Renal cortical epithelial cell (primary cell): ENCODE data around the gene ACD. TPM values are rescaled to one million over a fixed set of nuclear protein-coding genes. Genes with fewer than 3 reads are reported as not detected.

Source experiments
- DNase-seq: peaks from one replicate; pipeline ENCODE4 v3.0.0-alpha.2; 2011; ENCODE audit warnings: low read depth
- total RNA-seq: library from RNA; depleted of rRNA; stranded (reverse); fragments of >200 nt; gene quantifications from 2 replicates; pipeline ENCODE4 v1.2.3, GENCODE V29; 2014

The ACD gene
- total RNA-seq, 1 donor from 2014 or later: 10.0 TPM

DNA sequence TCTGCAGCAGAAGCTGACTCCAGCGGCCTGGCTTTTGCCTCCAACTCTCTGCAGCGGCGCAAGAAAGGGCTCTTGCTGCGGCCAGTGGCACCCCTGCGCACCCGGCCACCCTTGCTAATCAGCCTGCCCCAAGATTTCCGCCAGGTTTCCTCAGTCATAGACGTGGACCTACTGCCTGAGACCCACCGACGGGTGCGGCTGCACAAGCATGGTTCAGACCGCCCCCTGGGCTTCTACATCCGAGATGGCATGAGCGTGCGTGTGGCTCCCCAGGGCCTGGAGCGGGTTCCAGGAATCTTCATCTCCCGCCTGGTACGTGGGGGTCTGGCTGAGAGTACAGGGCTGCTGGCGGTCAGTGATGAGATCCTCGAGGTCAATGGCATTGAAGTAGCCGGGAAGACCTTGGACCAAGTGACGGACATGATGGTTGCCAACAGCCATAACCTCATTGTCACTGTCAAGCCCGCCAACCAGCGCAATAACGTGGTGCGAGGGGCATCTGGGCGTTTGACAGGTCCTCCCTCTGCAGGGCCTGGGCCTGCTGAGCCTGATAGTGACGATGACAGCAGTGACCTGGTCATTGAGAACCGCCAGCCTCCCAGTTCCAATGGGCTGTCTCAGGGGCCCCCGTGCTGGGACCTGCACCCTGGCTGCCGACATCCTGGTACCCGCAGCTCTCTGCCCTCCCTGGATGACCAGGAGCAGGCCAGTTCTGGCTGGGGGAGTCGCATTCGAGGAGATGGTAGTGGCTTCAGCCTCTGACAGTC, 2.0 kb upstream of the ACD start:
- DNase-seq: no peak

DNA sequence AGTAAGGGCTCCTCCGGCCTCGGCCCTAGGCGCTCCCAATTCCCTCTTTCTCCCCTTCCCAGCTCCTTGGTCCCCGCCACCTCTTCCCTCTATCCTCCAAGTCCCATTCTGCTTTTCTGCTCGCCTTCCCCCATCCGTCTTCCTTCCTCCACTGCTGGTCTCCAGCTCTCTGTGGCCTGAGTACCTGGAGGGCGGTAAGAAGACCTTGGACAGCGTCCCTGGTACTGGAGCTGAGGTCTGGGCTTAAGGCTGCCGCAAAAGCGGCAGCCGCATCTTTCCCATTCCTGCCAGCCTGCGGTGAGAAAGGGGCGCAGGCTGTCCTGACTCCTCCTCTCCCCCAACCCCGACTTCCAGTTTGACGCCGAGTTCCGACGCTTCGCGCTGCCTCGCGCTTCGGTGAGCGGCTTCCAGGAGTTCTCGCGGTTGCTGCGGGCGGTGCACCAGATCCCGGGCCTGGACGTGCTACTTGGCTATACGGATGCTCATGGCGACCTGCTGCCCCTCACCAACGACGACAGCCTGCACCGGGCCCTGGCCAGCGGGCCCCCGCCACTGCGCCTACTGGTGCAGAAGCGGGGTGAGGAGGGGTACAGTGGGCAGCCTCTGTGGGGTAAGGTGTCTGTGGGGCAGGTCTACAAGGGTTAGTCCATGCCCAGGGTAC, 1.2 kb upstream of the ACD start:
- DNase-seq: peak; percentile 72

DNA sequence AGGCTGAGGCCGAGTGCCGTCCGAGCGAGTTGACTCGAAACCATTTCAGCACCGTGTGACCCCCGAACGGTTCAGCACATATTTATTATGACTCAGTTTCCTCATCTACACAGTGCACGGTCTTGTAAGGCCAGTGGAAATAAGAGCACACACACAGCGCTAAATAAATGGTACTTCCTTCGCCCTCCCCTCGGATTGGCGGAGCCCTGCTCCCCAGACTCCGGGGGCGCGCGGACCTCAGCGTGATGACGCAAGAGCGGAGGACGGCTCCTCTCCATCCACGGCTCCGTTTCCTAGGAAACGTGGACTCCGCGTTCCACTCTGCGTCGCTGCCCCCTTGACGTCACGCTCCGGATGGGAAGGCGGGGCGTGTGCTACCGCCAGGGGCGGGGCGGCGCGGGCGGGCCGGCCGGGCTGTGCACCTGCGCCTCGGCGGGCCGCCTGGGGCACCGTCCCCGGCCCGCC, 536 bp upstream of the ACD start, which contains the start of gene PARD6A:
Gene PARD6A, plus strand, starts transcription at position 397 of the 465 bp plus-strand sequence. CDS start 79 bp downstream, outside the sequence.
- peak; percentile 87 for DNase-seq

DNA sequence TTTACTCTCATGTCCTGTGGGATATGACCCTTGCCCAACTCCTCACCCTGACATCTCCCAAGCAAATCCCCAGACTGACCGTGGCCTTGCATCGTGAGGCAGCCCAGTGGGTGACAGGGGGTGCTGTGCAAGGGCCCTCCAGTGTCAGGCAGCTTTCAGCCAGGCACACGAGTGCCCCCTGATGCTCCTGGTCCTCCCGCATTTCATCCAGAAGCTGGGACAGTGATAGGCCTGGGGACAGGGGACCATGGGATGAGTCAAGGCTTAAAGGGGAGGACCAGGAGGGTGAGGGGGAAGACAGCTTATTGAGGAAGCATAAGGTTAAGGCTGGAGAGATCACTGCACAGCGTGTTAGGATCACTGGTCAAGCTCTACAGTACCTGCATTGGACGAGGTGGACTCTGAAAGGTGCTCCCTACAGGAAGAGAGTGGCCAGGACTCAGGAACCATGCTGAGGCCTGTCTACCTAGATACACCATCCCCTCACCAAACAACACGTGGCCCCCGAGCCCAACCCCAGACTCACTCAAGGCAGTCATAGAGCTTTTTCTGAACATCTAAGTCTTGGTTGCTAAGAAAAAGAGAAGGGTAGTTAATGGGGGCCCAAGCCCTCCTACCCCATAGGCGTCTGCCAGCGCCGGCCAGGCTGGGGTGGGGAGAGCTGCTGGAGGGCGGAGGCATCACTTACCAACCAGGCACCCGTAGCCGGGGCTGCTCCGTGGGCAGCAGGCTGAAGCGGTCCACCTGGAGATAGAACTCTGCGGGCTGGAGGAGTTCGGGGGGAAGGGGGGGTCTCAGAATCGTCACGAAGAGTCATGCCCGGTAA, 998 bp downstream of the ACD start:
- DNase-seq: no peak

DNA sequence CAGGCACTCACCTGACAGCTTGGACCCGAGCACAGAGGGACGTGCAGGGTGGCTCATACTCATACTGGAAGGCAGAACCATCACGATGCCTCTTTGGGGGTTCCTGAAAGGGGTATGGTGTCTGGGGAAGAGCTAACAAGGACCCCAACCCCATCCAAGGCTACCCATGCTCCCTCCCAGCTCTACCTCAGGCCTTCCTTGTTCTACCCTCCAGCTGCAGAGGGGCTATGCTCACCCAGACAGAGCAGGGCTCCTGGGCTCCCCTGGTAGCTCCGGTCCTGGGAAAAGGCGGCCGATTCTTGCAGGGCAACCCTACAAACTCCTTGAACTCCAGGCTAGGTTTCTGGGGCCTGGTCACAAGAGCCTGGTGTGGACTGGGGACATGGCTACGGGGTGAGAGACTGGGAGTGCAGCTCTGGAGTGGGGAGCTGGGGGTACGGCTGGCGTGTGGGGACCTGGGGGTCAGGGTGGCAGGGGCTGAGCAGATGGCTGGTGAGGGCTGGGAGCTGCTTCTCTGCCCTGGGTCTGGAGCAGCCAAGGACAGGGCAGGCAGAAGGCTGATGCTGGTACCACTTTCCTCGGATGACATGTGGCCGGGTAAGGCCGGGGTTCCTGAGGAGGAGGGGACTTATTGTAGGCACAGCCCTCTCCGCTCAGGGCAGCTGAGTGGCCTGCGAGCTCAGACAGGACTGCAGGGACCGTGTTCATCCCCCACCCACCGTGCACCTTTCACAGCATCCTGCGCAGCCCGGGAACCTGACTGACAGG, 2.1 kb downstream of the ACD start:
- no peak for DNase-seq

DNA sequence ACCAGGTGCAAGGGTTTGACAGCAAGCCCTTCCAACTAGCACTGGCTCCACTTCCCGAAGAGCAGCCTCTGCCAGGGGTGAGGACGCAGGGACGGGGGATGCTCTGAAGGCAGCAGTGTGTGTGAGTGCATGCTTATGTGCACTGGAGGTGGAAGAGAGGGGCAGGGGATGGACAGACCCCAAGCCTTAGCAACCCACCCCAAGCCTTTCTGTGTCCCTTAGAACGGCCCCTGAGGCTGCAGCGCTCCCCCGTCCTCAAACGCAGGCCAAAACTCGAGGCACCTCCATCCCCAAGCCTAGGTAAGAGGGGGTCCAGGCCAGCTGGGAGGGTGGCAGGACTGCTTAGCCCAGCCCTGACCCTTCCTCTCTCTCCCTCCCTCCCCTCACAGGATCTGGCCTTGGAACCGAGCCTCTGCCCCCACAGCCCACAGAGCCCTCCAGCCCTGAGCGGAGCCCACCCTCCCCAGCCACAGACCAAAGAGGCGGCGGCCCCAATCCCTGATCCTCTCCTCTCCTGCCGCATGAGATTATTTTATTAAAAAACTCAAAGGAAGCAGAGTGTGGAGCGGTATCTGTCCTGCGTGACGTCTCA, 2.9 kb downstream of the ACD start:
- DNase-seq: no peak

- no peak for DNase-seq
Observed at GRCh38 chr16:67656344-67657016, 3.6 kb downstream of the ACD start.

- no peak for DNase-seq
Observed at GRCh38 chr16:67655363-67655762, 4.7 kb downstream of the ACD start.

DNA sequence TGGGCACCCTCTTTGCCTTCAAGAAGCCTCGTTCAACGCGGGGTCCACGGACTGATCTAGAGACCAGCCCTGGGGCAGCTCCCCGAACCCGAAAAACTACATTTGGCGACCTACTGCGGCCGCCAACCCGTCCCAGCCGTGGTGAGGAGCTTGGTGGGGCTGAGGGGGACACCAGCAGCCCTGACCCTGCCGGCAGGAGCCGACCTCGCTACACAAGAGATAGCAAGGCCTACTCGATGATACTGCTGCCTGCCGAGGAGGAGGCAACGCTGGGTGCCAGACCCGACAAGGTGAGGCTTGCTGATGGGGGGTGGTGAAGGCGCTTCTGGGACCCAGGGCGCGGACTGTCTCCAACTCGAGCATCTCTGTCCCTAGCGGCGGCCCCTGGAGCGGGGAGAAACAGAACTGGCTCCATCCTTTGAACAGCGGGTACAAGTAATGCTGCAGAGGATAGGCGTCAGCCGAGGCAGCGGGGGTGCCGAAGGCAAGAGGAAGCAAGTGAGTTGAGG, 5.6 kb downstream of the ACD start:
- no peak for DNase-seq

GRCh38 chr16:67653789-67654402, 6.2 kb downstream of the ACD start:
- DNase-seq: no peak

DNA sequence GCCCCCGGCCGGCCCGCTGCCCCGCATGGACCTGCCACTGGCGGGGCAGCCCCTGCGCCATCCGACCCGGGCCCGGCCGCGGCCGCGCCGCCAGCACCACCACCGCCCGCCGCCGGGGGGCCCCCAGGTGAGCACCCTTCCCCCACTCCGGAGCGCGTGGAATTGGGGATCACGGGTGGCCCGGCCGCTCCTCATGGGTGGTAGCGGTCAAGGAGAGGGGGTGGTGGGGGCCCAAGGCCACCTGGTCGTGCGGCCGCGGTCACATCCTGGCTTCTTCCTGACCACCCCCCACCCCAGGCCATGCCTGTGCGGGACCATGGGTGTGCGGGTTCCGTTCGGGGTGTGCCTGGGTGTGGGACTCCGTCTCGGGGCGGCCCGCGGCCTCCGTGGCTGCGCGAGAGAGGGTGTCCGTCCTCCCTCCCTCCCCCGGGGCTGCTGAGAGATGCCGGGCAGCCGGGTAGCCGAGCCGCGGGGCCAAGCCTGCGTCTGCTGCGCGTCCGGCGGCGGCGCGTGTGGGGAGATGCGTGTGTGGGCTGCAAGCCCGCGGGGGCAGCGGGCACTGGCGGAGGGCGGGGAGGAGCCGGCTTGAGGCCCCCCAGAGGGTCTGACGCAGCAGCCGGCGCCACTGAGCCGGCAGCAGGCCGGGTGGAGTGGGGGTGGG, 6.8 kb downstream of the ACD start:
- DNase-seq: no peak

DNA sequence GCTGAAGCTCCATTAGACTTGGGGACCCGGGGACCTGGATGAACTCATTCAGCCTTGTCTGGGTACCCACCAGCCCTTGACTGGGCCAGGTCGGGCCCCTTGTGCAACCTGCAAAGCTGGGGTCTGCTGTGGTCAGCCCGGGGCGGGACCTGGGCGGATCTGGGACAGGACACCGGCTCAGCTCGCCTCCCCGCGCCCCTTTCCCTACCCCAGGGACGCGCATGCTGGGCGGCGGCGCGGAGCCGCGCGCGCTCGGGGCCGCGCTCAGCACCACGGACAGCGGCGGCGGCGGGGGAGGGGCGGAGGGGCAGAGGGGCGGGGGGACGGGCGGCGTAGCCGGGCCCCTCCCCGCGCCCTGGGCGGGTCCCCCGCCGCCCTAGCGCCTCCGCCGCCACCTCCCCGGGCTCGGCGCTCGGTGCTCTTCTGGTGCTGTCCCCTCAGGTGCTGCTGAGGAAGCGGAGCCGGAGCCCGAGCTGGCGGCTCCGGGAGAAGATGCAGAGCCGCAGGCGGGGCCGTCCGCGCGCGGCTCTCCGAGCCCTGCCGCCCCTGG, 7.4 kb downstream of the ACD start:
- no peak for DNase-seq

- no peak for DNase-seq
Observed at GRCh38 chr16:67651847-67652246, 8.2 kb downstream of the ACD start.

GRCh38 chr16:67651039-67651438, 9.0 kb downstream of the ACD start:
- no peak for DNase-seq

DNA sequence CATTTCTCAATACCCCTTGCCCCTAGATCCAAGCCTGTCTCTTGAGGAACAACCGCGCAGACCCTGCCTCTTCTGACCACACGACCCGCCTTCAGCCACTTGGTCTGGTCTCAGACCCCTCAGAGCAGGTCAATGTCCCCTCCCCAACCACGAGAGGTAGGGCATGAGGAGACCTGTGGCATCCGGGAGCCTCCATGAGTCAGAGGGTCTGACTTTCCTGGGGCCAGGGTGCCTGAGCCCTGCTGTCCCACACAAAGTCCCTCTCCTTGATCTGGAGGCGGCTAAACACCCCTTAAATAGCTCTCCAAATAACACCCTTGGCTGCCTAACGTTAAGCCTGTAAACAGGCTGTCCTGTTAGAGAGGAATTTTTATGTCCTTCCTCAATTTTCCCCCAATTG, 10.0 kb downstream of the ACD start:
- no peak for DNase-seq

GRCh38 chr16:67649494-67649931, 10.5 kb downstream of the ACD start:
- no peak for DNase-seq

GRCh38 chr16:67648764-67649407, 11.2 kb downstream of the ACD start:
- DNase-seq: no peak

- DNase-seq: no peak
Observed at GRCh38 chr16:67648088-67648763, 11.8 kb downstream of the ACD start.
